Endothelial cell of umbilical vein (primary cell): ENCODE measurements around the gene ANGPTL2. TPM values are rescaled to one million over a fixed set of nuclear protein-coding genes. Genes with fewer than 3 reads are reported as not detected.

Experiments used
- BruUV-seq: library from RNA; stranded (reverse); fragments of 400-500 nt; replicated peaks from 2 replicates; lab custom pipeline; 2021; lab: Mats Ljungman, UMichigan
- CTCF ChIA-PET: fragments of 300-600, 350-600 bp; sonication (Branson Sonifier 250); formaldehyde crosslinking; loops from one replicate; lab custom pipeline; 2021; ENCODE audit warnings: antibody characterized with exemption, inconsistent platforms; lab: Charles Lee
- POLR2A ChIA-PET: fragments of 300-600, 350-600 bp; sonication (Branson Sonifier 250); formaldehyde crosslinking; loops from one replicate; lab custom pipeline; 2021; ENCODE audit warnings: antibody characterized with exemption, inconsistent platforms; lab: Charles Lee
- DNase-seq: peaks from one replicate; pipeline ENCODE4 v3.0.0-alpha.2; 2011; ENCODE audit warnings: low read depth, low spot score
- FAIRE-seq: peaks from 2 replicates; lab custom pipeline; 2011; peaks lifted over from hg19 to GRCh38; lab: Jason Lieb, UNC
- H2AFZ ChIP-seq: 2 replicates; pipeline ENCODE4 v1.6.0; 2012; ENCODE audit warnings: low read depth, low read length, control low read depth, inconsistent platforms
- H3K27ac ChIP-seq: 2 replicates; pipeline ENCODE4 v1.5.1; 2011; ENCODE audit warnings: low read depth, mild to moderate bottlenecking, control low read depth, low read length, moderate library complexity; ENCODE audit not compliant: insufficient read depth
- H3K27me3 ChIP-seq, 2 experiments: 2 replicates each; pipeline versions ENCODE4 v1.6.0 to v1.6.1; 2011; ENCODE audit warnings: low read length in 2 of 2, mixed read lengths in 1 of 2; ENCODE audit not compliant: control insufficient read depth in 2 of 2, insufficient read depth in 2 of 2
- H3K36me3 ChIP-seq, 2 experiments: 2 replicates in 1 of 2; 3 replicates in 1 of 2; pipeline ENCODE4 v1.5.1; 2011; ENCODE audit warnings: low read length in 2 of 2, mild to moderate bottlenecking in 1 of 2, moderate library complexity in 1 of 2; ENCODE audit not compliant: control insufficient read depth in 2 of 2, insufficient read depth in 2 of 2; ENCODE audit errors: extremely low read depth in 1 of 2
- H3K4me1 ChIP-seq: 3 replicates; pipeline ENCODE4 v1.5.1; 2011; ENCODE audit warnings: mild to moderate bottlenecking, low read length; ENCODE audit not compliant: control insufficient read depth, insufficient read depth; ENCODE audit errors: extremely low read depth
- H3K4me2 ChIP-seq: 2 replicates; pipeline ENCODE4 v1.6.1; 2011; ENCODE audit warnings: low read length, control low read depth, mixed read lengths; ENCODE audit not compliant: insufficient read depth
- H3K4me3 ChIP-seq, 3 experiments: fragments of 200-600 bp in 1 of 3; sonication (generic), shearing (Covaris generic) in 1 of 3; replicated peaks in 1 of 3; 2 replicates each; pipeline ENCODE4 v1.5.1; 2011 to 2016; ENCODE audit warnings: control low read depth in 3 of 3, low read length in 3 of 3, mild to moderate bottlenecking in 2 of 3, inconsistent platforms in 1 of 3, low read depth in 1 of 3, moderate library complexity in 1 of 3; ENCODE audit not compliant: insufficient read depth in 1 of 3
- H3K79me2 ChIP-seq: 2 replicates; pipeline ENCODE4 v1.6.0; 2012; ENCODE audit warnings: low read length, inconsistent platforms; ENCODE audit not compliant: control insufficient read depth, insufficient read depth
- H3K9ac ChIP-seq: replicated peaks from 2 replicates; pipeline ENCODE3; 2011; ENCODE audit warnings: low read length, control low read depth; ENCODE audit not compliant: insufficient read depth; ENCODE audit errors: extremely low read depth
- H3K9me1 ChIP-seq: replicated peaks from 3 replicates; pipeline ENCODE4 v1.6.0; 2011; ENCODE audit warnings: mild to moderate bottlenecking, low read length; ENCODE audit not compliant: control insufficient read depth, insufficient read depth; ENCODE audit errors: extremely low read depth
- H3K9me3 ChIP-seq: replicated peaks from 2 replicates; pipeline ENCODE4 v1.5.1; 2012; ENCODE audit warnings: low read length, inconsistent platforms; ENCODE audit not compliant: control insufficient read depth, insufficient read depth
- H4K20me1 ChIP-seq: replicated peaks from 2 replicates; pipeline ENCODE3; 2011; ENCODE audit warnings: mild to moderate bottlenecking, low read length; ENCODE audit not compliant: control insufficient read depth, insufficient read depth; ENCODE audit errors: extremely low read depth
- CTCF ChIP-seq, 2 donors: IDR thresholded peaks; 1 replicate in 1 of 2; 2 replicates in 1 of 2; pipeline ENCODE4 v1.5.1; 2011; ENCODE audit warnings: low read length in 2 of 2, mild to moderate bottlenecking in 2 of 2, moderate library complexity in 2 of 2, control low read depth in 1 of 2, inconsistent platforms in 1 of 2, low read depth in 1 of 2; ENCODE audit not compliant: insufficient read depth in 1 of 2; ENCODE audit errors: extremely low read depth in 1 of 2
- EZH2 ChIP-seq: IDR thresholded peaks from 2 replicates; pipeline ENCODE4 v1.6.1; 2012; ENCODE audit warnings: borderline replicate concordance, low read depth, mild to moderate bottlenecking, moderate library complexity, low read length, inconsistent platforms; ENCODE audit not compliant: severe bottlenecking
- FOS ChIP-seq: IDR thresholded peaks from 2 replicates; pipeline ENCODE4 v1.6.1; 2011; ENCODE audit warnings: mild to moderate bottlenecking, low read length, moderate library complexity, borderline replicate concordance; ENCODE audit not compliant: insufficient read depth
- JUN ChIP-seq: IDR thresholded peaks from 2 replicates; pipeline ENCODE4 v1.6.1; 2011; ENCODE audit warnings: borderline replicate concordance, low read depth; ENCODE audit not compliant: insufficient read length, insufficient read depth
- MAX ChIP-seq: IDR thresholded peaks from 2 replicates; pipeline ENCODE4 v1.6.1; 2011; ENCODE audit not compliant: insufficient read depth, insufficient read length
- MYC ChIP-seq: IDR thresholded peaks from one replicate; pipeline ENCODE4 v1.6.1; 2011; ENCODE audit warnings: mild to moderate bottlenecking, low read depth, low read length
- POLR2AphosphoS5 ChIP-seq: IDR thresholded peaks from 2 replicates; pipeline ENCODE4 v1.6.1; 2012; ENCODE audit warnings: low read depth, mild to moderate bottlenecking, control low read depth, low read length, moderate library complexity; ENCODE audit not compliant: insufficient read depth
- dilution Hi-C: fragments of 300-500 bp; cut with MboI; formaldehyde crosslinking; loops from one replicate; pipeline ENCODE4 v1.15.0; 2019; ENCODE audit warnings: low sequenced_read_pairs; ENCODE audit not compliant: extremely low pct_ligation_motif_present
- intact Hi-C: fragments of 100-400 bp; cut with micrococcal nuclease; formaldehyde crosslinking; loops from one replicate; pipeline ENCODE4 v1.10.0; 2022
- polyA plus RNA-seq, 4 experiments: library from polyadenylated mRNA; depleted of rRNA in 3 of 4; stranded (reverse) in 3 of 4; unstranded in 1 of 4; fragments of >200 nt; gene quantifications; 2 replicates each; pipeline versions ENCODE4 v1.2.1 to v1.2.3, GENCODE V29; 2011 to 2012; ENCODE audit warnings: missing spikeins in 1 of 4
- total RNA-seq: library from RNA; stranded (reverse); gene quantifications from 2 replicates; pipeline ENCODE4 v1.2.3, GENCODE V29; 2021

ANGPTL2 gene
- total and polyA plus RNA-seq, 2 donors (not counting 3 experiments of a cell fraction or from before 2014, with no cell fraction given): 15.1 to 24.5 TPM

GRCh38 chr9:127059765-127060361, 62.6 kb downstream of the ANGPTL2 start:
- DNase-seq (no peak), FAIRE-seq (peak; percentile 64)
- Histone ChIP-seq H3K36me3 (no peaks in the 10 kb centered on the region), H3K9me1 (no peaks in the 10 kb centered on the region), H4K20me1 (no peaks in the 10 kb centered on the region), H3K79me2 (no peaks in the 10 kb centered on the region), H3K4me3 (no peak overlapping the region), H3K27me3 (no peaks in the 10 kb centered on the region), H3K9me3 (no peaks in the 10 kb centered on the region), H3K4me2 (no peak overlapping the region), H3K27ac (no peak overlapping the region), H3K9ac (no peak overlapping the region), H3K4me1 (peaks cover 7% of the 10 kb centered on the region), H2AFZ (no peak overlapping the region)
- intact Hi-C loops (no loop called here), dilution Hi-C loops (no loop called here)
- TF ChIP-seq MAX: no peak
- no peak for TF ChIP-seq MYC
- no peak for TF ChIP-seq EZH2
- no peak for TF ChIP-seq JUN
- TF ChIP-seq CTCF (IDR thresholded peaks at IDR 0.05; ENCODE audit: extremely low read depth in 1 of 2, insufficient read depth in 1 of 2, low read depth in 1 of 2, low read length in 2 of 2): no peak
- TF ChIP-seq FOS: no peak
- TF ChIP-seq POLR2AphosphoS5: no peak
- CTCF ChIA-PET: no interaction called here
- POLR2A ChIA-PET: no interaction called here
- no TSS peak for BruUV-seq
